GM12878 (cell line): ENCODE results near the gene MRTFB. TPM values are rescaled to one million over a fixed set of nuclear protein-coding genes. Genes with fewer than 3 reads are reported as not detected.

Source experiments
- ATAC-seq: fragments of 200-7000 bp; cut with Tn5 transposase; 3 replicates; pipeline ENCODE4 v1.9.1; 2020; ENCODE audit warnings: mild to moderate bottlenecking, moderate library complexity
- BruUV-seq: library from RNA; stranded (reverse); fragments of 400-500 nt; replicated peaks from 2 replicates; lab custom pipeline; 2021; lab: Mats Ljungman, UMichigan
- CTCF ChIA-PET: fragments of 300-600 bp; sonication (Branson Sonifier 250); formaldehyde crosslinking; extraction: SDS; loops from one replicate; lab custom pipeline; 2021; ENCODE audit warnings: inconsistent platforms; lab: Yijun Ruan, JAX
- POLR2A ChIA-PET: fragments of 350-600 bp; formaldehyde crosslinking; extraction: SDS; loops from one replicate; lab custom pipeline; 2021; ENCODE audit warnings: inconsistent platforms; lab: Charles Lee
- RAD21 ChIA-PET: fragments of 300-600 bp; sonication (Branson Sonifier 250); formaldehyde crosslinking; loops from one replicate; lab custom pipeline; 2023; ENCODE audit warnings: antibody characterized with exemption; ENCODE audit not compliant: unreplicated experiment; lab: Charles Lee
- SMC1A ChIA-PET: fragments of 300-600 bp; sonication (Branson Sonifier 250); formaldehyde crosslinking; loops from one replicate; lab custom pipeline; 2023; ENCODE audit not compliant: unreplicated experiment, uncharacterized antibody; lab: Charles Lee
- DNase-seq: peaks from one replicate; pipeline ENCODE4 v3.0.0-alpha.2; 2011; ENCODE audit warnings: low read depth, low spot score
- FAIRE-seq: peaks from 3 replicates; lab custom pipeline; 2011; peaks lifted over from hg19 to GRCh38; lab: Jason Lieb, UNC
- H2AFZ ChIP-seq: 2 replicates; pipeline ENCODE4 v1.6.0; 2011; ENCODE audit warnings: low read depth, low read length, control low read depth; ENCODE audit not compliant: control insufficient read depth
- H3K27ac ChIP-seq: 2 replicates; pipeline ENCODE4 v1.5.1; 2011; ENCODE audit warnings: control low read depth; ENCODE audit not compliant: control insufficient read depth, insufficient read depth
- H3K27me3 ChIP-seq, 2 experiments: replicated peaks in 1 of 2; 2 replicates each; pipeline versions ENCODE4 v1.6.0 to v1.6.1; 2011; ENCODE audit warnings: low read length in 1 of 2; ENCODE audit not compliant: control insufficient read depth in 2 of 2, insufficient read depth in 2 of 2
- H3K36me3 ChIP-seq, 2 experiments: 2 replicates each; pipeline ENCODE4 v1.5.1; 2011; ENCODE audit warnings: low read length in 1 of 2; ENCODE audit not compliant: control insufficient read depth in 2 of 2, insufficient read depth in 2 of 2
- H3K4me1 ChIP-seq: 2 replicates; pipeline ENCODE4 v1.6.1; 2011; ENCODE audit warnings: mild to moderate bottlenecking, low read length, moderate library complexity, mixed read lengths; ENCODE audit not compliant: control insufficient read depth, insufficient read depth
- H3K4me2 ChIP-seq: 2 replicates; pipeline ENCODE4 v1.6.0; 2011; ENCODE audit warnings: control low read depth; ENCODE audit not compliant: control insufficient read depth, insufficient read depth
- H3K4me3 ChIP-seq: fragments of 200-600 bp; sonication (generic); 2 replicates; pipeline ENCODE4 v1.5.1; 2016
- H3K79me2 ChIP-seq: 2 replicates; pipeline ENCODE4 v1.6.0; 2011; ENCODE audit warnings: low read length; ENCODE audit not compliant: control insufficient read depth, insufficient read depth
- H3K9ac ChIP-seq: 2 replicates; pipeline ENCODE4 v1.8.0; 2011; ENCODE audit warnings: low read length, control low read depth, mixed read lengths; ENCODE audit not compliant: control insufficient read depth, insufficient read depth
- H3K9me3 ChIP-seq: replicated peaks from 3 replicates; pipeline ENCODE4 v1.5.1; 2011; ENCODE audit warnings: mild to moderate bottlenecking, low read length; ENCODE audit not compliant: control insufficient read depth, insufficient read depth
- H4K20me1 ChIP-seq: 2 replicates; pipeline ENCODE4 v1.6.0; 2011; ENCODE audit not compliant: control insufficient read depth, insufficient read depth
- BCL11A ChIP-seq: IDR thresholded peaks from 2 replicates; pipeline ENCODE4 v1.6.1; 2011; ENCODE audit warnings: low read depth, low read length
- E2F4 ChIP-seq: IDR thresholded peaks from 2 replicates; pipeline ENCODE4 v1.6.1; 2012; ENCODE audit warnings: low read depth, low read length, improper control_type of control experiment
- EGR1 ChIP-seq, 2 experiments: IDR thresholded peaks; 1 replicate in 1 of 2; 2 replicates in 1 of 2; pipeline ENCODE4 v1.6.1; 2011 to 2012; ENCODE audit warnings: low read depth in 2 of 2, low read length in 2 of 2, borderline replicate concordance in 1 of 2, mild to moderate bottlenecking in 1 of 2, moderate library complexity in 1 of 2
- EZH2 ChIP-seq: IDR thresholded peaks from 2 replicates; pipeline ENCODE4 v1.6.1; 2012; ENCODE audit warnings: low read depth, mild to moderate bottlenecking, control low read depth, inconsistent platforms, low read length, borderline replicate concordance; ENCODE audit not compliant: control insufficient read depth
- HDAC2 ChIP-seq: fragments of 200-600 bp; sonication (generic); IDR thresholded peaks from 2 replicates; pipeline ENCODE4 v1.6.1; 2017
- JUNB ChIP-seq: IDR thresholded peaks from 2 replicates; pipeline ENCODE4 v1.6.1; 2016; ENCODE audit warnings: antibody characterized with exemption, mild to moderate bottlenecking
- MEF2B ChIP-seq: fragments of 450-650 bp; IDR thresholded peaks from 2 replicates; pipeline ENCODE4 v1.6.1; 2018; ENCODE audit warnings: mild to moderate bottlenecking, moderate library complexity; ENCODE audit not compliant: partially characterized antibody, poor library complexity, severe bottlenecking
- MXI1 ChIP-seq: fragments of 150-350 bp; IDR thresholded peaks from 2 replicates; pipeline ENCODE4 v1.6.1; 2011; ENCODE audit warnings: low read depth, mild to moderate bottlenecking, inconsistent platforms, low read length, improper control_type of control experiment
- NFYB ChIP-seq: IDR thresholded peaks from 2 replicates; pipeline ENCODE4 v1.6.1; 2011; ENCODE audit warnings: low read depth, mild to moderate bottlenecking, low read length, improper control_type of control experiment, moderate library complexity; ENCODE audit not compliant: insufficient read depth
- NR2C2 ChIP-seq: IDR thresholded peaks from 2 replicates; pipeline ENCODE4 v1.6.1; 2011; ENCODE audit warnings: borderline replicate concordance, low read depth; ENCODE audit not compliant: control insufficient read depth, insufficient read length
- REST ChIP-seq: IDR thresholded peaks from 2 replicates; pipeline ENCODE4 v1.6.1; 2012; ENCODE audit warnings: mild to moderate bottlenecking, low read depth, low read length
- RFX5 ChIP-seq: IDR thresholded peaks from 2 replicates; pipeline ENCODE4 v1.6.1; 2011; ENCODE audit warnings: low read depth, low read length, improper control_type of control experiment
- RUNX3 ChIP-seq: IDR thresholded peaks from 2 replicates; pipeline ENCODE4 v1.6.1; 2012; ENCODE audit warnings: low read length, inconsistent platforms
- SMAD1 ChIP-seq: fragments of 450-650 bp; IDR thresholded peaks from 2 replicates; pipeline ENCODE4 v1.6.1; 2018; ENCODE audit warnings: mild to moderate bottlenecking, low read depth; ENCODE audit not compliant: partially characterized antibody
- ZNF207 ChIP-seq: fragments of 450-650 bp; IDR thresholded peaks from 2 replicates; pipeline ENCODE4 v1.6.1; 2014; ENCODE audit warnings: antibody characterized with exemption, mild to moderate bottlenecking, borderline replicate concordance
- ZNF592 ChIP-seq: fragments of 450-650 bp; IDR thresholded peaks from 2 replicates; pipeline ENCODE4 v1.6.1; 2017; ENCODE audit warnings: mild to moderate bottlenecking, moderate library complexity
- ZNF622 ChIP-seq: fragments of 450-650 bp; IDR thresholded peaks from 2 replicates; pipeline ENCODE4 v1.6.1; 2017; ENCODE audit warnings: mild to moderate bottlenecking, inconsistent platforms
- WGBS: methylation state at CpG from one replicate; pipeline ENCODE4 v1.1.6; 2016; ENCODE audit warnings: low lambda C conversion rate; ENCODE audit not compliant: insufficient replicate concordance, insufficient coverage; ENCODE audit errors: missing lambda C conversion rate; 5-methylcytosine and 5-hydroxymethylcytosine counted together
- in situ Hi-C: fragments of 300-500 bp; cut with MboI; formaldehyde crosslinking; loops from 9 replicates; pipeline ENCODE4 v1.14.3; 2018; ENCODE audit warnings: mixed read lengths
- intact Hi-C: fragments of 100-400 bp; cut with micrococcal nuclease; formaldehyde crosslinking; loops from one replicate; pipeline ENCODE4 v1.14.2; 2022; ENCODE audit not compliant: unreplicated experiment
- polyA plus RNA-seq, 11 experiments: library from polyadenylated mRNA; depleted of rRNA in 4 of 11; unstranded in 6 of 11; stranded (reverse) in 5 of 11; fragments of >200 nt; fragmentation: Nextera tagmentation in 4 of 11; fragmentation: Illumina TruSeq in 1 of 11; extraction: Ambion mirVana in 4 of 11; extraction: Trizol in 1 of 11; gene quantifications; 1 replicate in 1 of 11; 2 replicates in 10 of 11; pipeline versions ENCODE4 v1.2.1 to v1.2.3, GENCODE V29; 2011 to 2016; ENCODE audit warnings: inconsistent platforms in 2 of 11, missing spikeins in 2 of 11, low read depth in 1 of 11
- total RNA-seq, 4 experiments: library from RNA; depleted of rRNA in 3 of 4; stranded (reverse); fragments of >200 nt in 3 of 4; fragmentation: Illumina TruSeq in 1 of 4; extraction: Trizol in 1 of 4; gene quantifications; 2 replicates each; pipeline versions ENCODE4 v1.2.1 to v1.2.3, GENCODE V29; 2013 to 2021

Gene MRTFB
- total and polyA plus RNA-seq, 10 of the 15 experiments (the other 5 are each of a cell fraction or from before 2014, with no cell fraction given): 2.1 to 14.3 (median 8.0) TPM

DNA sequence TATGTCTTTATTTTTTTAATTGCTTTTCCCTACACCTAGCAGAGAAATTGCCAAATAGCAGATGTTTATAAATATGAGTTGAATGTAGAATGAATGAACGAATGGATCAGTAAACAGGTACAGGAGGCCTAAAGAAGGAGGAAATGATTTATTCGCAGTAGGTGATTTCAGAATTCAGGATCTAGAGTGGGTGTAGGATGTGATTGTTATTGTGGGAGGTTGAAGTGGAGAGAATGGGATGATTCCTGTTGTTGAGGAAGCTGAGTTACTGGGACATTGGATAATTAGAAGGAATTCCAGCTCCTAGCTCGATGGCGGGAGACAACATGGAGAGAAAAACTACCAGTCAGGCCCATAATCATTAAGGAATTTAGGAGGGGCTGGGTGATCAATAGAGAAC, 42.2 kb downstream of the MRTFB start:
- H3K27me3 ChIP-seq: no peaks in the 10 kb centered on the region
- no peaks in the 10 kb centered on the region for H3K4me1 ChIP-seq
- ChIA-PET SMC1A (interaction anchor here (1.9 kb wide), 1 partner anchor 10 kb away, joined by 5 read pairs; no protein-coding TSS in a partner anchor), POLR2A (no interaction called here), RAD21 (no interaction called here), CTCF (interaction anchor here (1.5 kb wide), 1 partner anchor 12 kb away, joined by 3 read pairs; no protein-coding TSS in a partner anchor)
- 96% methylated on average over 4 of the region's 4 CpGs for WGBS
- H2AFZ ChIP-seq: no peak overlapping the region
- H3K27ac ChIP-seq: no peak overlapping the region
- no peak overlapping the region for H3K9ac ChIP-seq
- no peaks in the 10 kb centered on the region for H3K36me3 ChIP-seq
- H3K79me2 ChIP-seq: no peaks in the 10 kb centered on the region
- ATAC-seq (no peak), FAIRE-seq (no peak), DNase-seq (no peak)
- no peak overlapping the region for H3K4me2 ChIP-seq
- H3K9me3 ChIP-seq: no peaks in the 10 kb centered on the region
- no peak overlapping the region for H3K4me3 ChIP-seq
- no TSS peak for BruUV-seq
- intact Hi-C loops: no loop called here
- H4K20me1 ChIP-seq: no peaks in the 10 kb centered on the region
- in situ Hi-C loops: no loop called here
- TF ChIP-seq MXI1 (no peak), ZNF207 (no peak), SMAD1 (no peak), E2F4 (no peak), HDAC2 (no peak), EGR1 (IDR thresholded peaks at IDR 0.05; ENCODE audit: borderline replicate concordance in 1 of 2, low read depth in 2 of 2, low read length in 2 of 2) (no peak), JUNB (no peak), ZNF592 (no peak), NR2C2 (no peak), EZH2 (no peak), REST (no peak), RFX5 (no peak), BCL11A (no peak), NFYB (no peak), ZNF622 (no peak), RUNX3 (no peak), MEF2B (no peak)
- TF ChIP-seq, all 136 proteins: peak for 0
